Endothelial cell (in vitro differentiated cells): ENCODE data around the gene COL1A1. TPM values are rescaled to one million over a fixed set of nuclear protein-coding genes. Genes with fewer than 3 reads are reported as not detected.

Experiments
- DNase-seq: peaks from one replicate; pipeline ENCODE4 v3.0.0; 2021; ENCODE audit warnings: low spot score
- H3K27ac Mint-ChIP-seq: one replicate; pipeline ENCODE4 v1.8.0; 2021; ENCODE audit warnings: mixed read lengths, inconsistent platforms; ENCODE audit not compliant: unreplicated experiment
- H3K27me3 Mint-ChIP-seq: one replicate; pipeline ENCODE4 v1.8.0; 2021; ENCODE audit warnings: mild to moderate bottlenecking, moderate library complexity, mixed read lengths, inconsistent platforms; ENCODE audit not compliant: unreplicated experiment
- H3K36me3 Mint-ChIP-seq: one replicate; pipeline ENCODE4 v1.8.0; 2021; ENCODE audit warnings: mild to moderate bottlenecking, low read depth, mixed read lengths, inconsistent platforms; ENCODE audit not compliant: unreplicated experiment
- H3K4me1 Mint-ChIP-seq: one replicate; pipeline ENCODE4 v1.8.0; 2021; ENCODE audit warnings: mild to moderate bottlenecking, mixed read lengths, inconsistent platforms; ENCODE audit not compliant: unreplicated experiment
- H3K4me3 Mint-ChIP-seq: one replicate; pipeline ENCODE4 v1.8.0; 2021; ENCODE audit warnings: mild to moderate bottlenecking, mixed read lengths, inconsistent platforms; ENCODE audit not compliant: unreplicated experiment
- H3K9me3 Mint-ChIP-seq: one replicate; pipeline ENCODE4 v1.8.0; 2021; ENCODE audit warnings: mixed read lengths, inconsistent platforms; ENCODE audit not compliant: unreplicated experiment
- total RNA-seq: library from RNA; stranded (reverse); fragmentation: NEBNext Ultra II Directional; extraction: Animal tissue kit (Norgen Biotek cat#: 25700); gene quantifications from one replicate; pipeline ENCODE4 v1.2.1, GENCODE V29; 2021; ENCODE audit not compliant: unreplicated experiment
- TF ChIP-seq, protein P1 (sequence below): fragments of 200-600 bp; sonication (generic); IDR thresholded peaks from one replicate; pipeline ENCODE4 v1.5.0; 2021; ENCODE audit warnings: antibody characterized with exemption; ENCODE audit not compliant: unreplicated experiment

Gene COL1A1
- total RNA-seq, 1 donor from 2014 or later: 6.8 TPM

DNA sequence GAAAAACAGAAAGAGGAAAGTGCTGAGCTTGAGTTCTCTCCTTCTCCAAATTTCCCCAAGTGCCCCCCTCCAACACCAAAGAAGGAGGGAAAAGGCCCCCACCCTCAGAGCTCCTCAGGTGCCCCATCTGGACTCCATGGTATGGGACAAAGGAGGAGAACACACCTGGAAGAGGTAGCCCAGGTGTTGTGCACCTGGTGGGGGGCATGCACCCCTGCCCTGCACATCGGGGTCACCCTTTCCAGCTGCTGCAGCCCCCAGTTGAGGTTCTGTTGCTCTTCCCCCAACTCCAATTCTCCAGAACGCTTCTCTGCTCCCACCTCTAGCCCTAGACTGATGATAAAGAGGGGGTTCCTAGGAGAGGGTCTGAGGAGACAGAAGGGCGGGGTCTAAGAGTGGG is 3.0 kb upstream of the COL1A1 start:
- no peaks in the 10 kb centered on the region for H3K36me3 Mint-ChIP-seq
- H3K4me1 Mint-ChIP-seq: peaks cover 14% of the 10 kb centered on the region
- peaks cover 28% of the 10 kb centered on the region for H3K27me3 Mint-ChIP-seq
- TF ChIP-seq, protein P1, sequence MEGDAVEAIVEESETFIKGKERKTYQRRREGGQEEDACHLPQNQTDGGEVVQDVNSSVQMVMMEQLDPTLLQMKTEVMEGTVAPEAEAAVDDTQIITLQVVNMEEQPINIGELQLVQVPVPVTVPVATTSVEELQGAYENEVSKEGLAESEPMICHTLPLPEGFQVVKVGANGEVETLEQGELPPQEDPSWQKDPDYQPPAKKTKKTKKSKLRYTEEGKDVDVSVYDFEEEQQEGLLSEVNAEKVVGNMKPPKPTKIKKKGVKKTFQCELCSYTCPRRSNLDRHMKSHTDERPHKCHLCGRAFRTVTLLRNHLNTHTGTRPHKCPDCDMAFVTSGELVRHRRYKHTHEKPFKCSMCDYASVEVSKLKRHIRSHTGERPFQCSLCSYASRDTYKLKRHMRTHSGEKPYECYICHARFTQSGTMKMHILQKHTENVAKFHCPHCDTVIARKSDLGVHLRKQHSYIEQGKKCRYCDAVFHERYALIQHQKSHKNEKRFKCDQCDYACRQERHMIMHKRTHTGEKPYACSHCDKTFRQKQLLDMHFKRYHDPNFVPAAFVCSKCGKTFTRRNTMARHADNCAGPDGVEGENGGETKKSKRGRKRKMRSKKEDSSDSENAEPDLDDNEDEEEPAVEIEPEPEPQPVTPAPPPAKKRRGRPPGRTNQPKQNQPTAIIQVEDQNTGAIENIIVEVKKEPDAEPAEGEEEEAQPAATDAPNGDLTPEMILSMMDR: no peak
- H3K4me3 Mint-ChIP-seq: no peak overlapping the region
- no peak for DNase-seq
- H3K9me3 Mint-ChIP-seq: no peaks in the 10 kb centered on the region
- H3K27ac Mint-ChIP-seq: no peak overlapping the region

DNA sequence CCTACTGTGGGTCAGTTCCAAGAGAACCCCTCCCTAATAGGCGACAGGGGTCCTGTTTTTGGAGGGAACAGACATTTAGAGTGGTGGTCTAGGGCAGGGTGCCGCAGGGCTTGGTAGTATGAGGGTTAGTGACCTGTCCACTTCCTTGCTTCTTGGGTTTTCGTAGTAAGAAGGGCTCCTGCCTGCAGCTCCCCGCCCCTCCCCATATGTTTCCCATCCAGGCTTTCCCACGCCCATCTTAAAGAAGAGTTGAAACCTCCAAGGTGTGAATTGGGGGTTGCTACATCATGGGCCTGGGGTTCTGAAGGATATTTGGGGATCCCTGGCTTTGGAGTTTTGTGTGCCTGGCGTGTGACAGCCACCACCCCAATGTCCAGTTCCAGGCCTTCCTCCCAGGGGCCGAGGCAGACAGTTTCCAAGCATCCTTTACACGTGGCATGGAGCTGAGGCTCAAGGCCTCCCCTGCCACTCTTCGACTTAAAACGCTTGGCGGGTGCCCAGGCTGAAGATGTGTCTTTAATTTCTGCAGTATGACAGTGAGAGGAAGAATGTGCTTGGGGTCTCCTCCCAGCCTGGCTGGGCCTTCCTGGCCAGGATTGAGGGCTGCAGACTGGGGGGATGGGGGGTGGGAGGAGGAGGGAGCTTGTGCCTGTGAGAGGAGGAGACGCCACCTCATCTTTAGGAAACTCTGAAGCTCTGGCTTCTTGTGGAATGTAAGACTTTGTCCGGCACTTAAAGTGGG is 2.3 kb upstream of the COL1A1 start:
- H3K27me3 Mint-ChIP-seq: peaks cover 31% of the 10 kb centered on the region
- TF ChIP-seq, protein P1: no peak
- peaks cover 10% of the 10 kb centered on the region for H3K4me1 Mint-ChIP-seq
- H3K27ac Mint-ChIP-seq: no peak overlapping the region
- no peaks in the 10 kb centered on the region for H3K9me3 Mint-ChIP-seq
- H3K36me3 Mint-ChIP-seq: no peaks in the 10 kb centered on the region
- DNase-seq: no peak
- H3K4me3 Mint-ChIP-seq: no peak overlapping the region

DNA sequence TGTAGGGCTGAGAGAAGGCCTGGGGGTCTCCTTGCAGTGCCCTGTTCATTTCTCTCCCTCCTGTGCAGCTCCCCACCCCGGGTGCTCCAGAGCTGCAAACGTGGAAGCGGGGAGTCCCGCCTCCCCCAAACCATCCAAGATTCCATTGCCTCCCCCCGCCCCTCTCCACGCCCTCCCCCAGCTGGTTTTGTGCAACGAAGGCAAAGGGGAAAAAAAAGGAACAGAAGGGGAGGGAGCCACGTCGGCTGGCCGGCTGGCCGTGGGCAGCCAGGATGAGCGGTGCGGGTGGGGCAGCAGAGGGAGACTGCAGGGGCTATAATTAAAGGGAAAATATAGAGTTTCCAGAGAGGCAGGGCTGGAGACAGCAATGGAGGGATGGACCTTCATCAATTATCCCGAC is 1.7 kb upstream of the COL1A1 start:
- Mint-ChIP-seq H3K27me3 (peaks cover 30% of the 10 kb centered on the region), H3K9me3 (no peaks in the 10 kb centered on the region), H3K36me3 (no peaks in the 10 kb centered on the region), H3K27ac (no peak overlapping the region), H3K4me3 (no peak overlapping the region), H3K4me1 (peaks cover 10% of the 10 kb centered on the region)
- TF ChIP-seq, protein P1: no peak
- no peak for DNase-seq

DNA sequence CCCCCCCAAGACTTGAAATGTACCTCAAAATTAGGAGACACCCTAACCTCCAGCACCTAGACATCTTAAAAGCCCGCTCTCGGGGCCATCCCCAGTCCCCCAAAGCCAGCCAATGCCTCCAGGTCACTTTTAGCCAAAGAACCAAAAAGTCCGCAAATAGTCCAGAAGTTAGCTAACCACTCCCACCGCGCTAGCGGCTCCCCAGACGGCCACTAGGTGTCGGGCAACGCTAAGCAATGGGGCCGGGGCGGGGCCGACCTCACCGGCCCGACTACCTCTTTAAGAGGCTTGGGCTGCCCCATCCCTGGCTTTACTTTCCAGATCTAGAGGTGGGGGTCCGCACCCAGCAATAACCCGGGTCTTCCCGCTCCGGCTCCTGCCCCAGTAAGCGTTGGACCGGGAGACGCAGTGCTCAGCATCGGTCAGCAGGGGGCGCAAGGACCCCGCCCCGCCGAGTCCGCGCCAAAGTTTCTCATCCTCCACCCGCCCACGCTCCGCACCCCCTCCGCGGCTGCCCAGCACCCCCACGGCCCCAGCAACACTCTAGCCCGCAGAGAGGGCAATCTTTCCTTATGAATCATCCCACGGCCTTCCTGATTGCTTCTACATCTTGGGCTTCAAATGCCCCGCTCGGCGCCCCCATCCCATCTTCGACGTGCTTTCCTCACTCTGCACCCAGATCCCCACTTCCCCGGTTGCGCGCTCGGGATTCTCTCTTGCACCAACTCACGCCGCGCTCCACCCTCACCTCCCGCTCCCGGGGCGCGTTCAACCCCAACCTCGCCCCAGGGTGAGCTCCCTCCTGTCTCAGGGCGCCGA is 765 bp downstream of the COL1A1 start:
- peaks cover 9% of the 10 kb centered on the region for H3K4me1 Mint-ChIP-seq
- no peaks in the 10 kb centered on the region for H3K36me3 Mint-ChIP-seq
- H3K4me3 Mint-ChIP-seq: peak overlapping the region; percentile 71
- peaks cover 27% of the 10 kb centered on the region for H3K27me3 Mint-ChIP-seq
- H3K9me3 Mint-ChIP-seq: no peaks in the 10 kb centered on the region
- H3K27ac Mint-ChIP-seq: no peak overlapping the region
- TF ChIP-seq, protein P1: peak; percentile 100
- peak; percentile 84 for DNase-seq
